NCI-H345 treated with DMSO at 0.1 percent for 48 hours (cell line): ENCODE results near the gene NDUFB6.
"Not testable (repeated sequence)": the region's sequence is repeated elsewhere in the genome, so short reads cannot be mapped to it uniquely, and the experiment has no call there.

Experiments used
- DNase-seq: peaks from one replicate; lab custom pipeline; 2025; ENCODE audit not compliant: unreplicated experiment; lab: John Stamatoyannopoulos, UW

The NDUFB6 gene

DNA sequence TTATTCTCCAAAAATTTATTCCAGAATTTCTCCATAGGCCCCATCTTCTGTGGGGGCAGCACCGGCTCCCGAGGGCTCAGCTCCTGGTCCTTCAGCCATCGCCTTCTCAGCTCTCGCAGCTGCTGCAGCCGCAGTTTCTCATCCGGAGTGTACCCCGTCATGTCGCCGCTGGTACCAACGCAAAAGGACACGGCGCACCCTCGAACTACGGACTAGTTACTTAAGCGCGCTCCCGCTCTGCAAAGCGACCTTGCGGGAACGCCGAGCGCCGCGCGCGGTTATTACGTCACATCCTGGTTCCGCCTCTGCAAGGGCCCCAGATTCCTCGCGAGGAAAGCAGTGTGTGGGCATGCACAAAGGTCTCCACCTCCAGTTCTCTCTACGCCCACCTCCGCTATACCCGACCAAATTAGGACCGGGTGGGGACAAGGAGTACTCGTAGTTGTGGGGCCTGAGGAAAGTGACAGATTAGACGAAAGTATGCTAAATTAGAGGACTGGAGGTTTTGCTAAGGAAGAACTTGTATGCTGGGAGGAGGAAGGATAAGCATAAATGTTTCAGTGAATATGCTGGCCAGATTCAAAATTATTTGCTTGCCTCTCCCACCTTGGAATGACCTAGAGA, at the start of gene NDUFB6:
Gene NDUFB6 (minus strand): TSS at position 260 of the 624 bp plus-strand sequence. CDS start 99 bp downstream, at position 161.
- DNase-seq, result peak; percentile 86

DNA sequence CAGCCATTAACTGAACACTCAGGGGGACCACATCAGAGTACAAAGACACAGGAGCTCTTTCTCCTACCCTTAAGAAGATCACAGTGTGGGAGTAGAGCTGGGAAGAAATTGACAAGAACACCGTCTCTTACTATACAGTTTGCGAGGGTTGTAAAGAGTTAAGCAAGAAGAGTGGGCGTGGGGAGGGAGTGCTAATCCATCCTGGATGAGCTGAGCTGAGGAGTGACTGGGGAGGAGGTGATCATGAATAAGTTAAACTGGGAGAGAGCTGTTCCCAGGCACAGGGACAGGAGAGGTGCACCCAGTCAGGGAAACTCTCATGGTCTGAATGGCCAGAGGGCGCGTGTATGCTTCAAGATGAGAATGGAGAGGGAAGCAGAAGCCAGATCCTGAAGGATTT, 45.3 kb upstream of the NDUFB6 start:
- no peak for DNase-seq

DNA sequence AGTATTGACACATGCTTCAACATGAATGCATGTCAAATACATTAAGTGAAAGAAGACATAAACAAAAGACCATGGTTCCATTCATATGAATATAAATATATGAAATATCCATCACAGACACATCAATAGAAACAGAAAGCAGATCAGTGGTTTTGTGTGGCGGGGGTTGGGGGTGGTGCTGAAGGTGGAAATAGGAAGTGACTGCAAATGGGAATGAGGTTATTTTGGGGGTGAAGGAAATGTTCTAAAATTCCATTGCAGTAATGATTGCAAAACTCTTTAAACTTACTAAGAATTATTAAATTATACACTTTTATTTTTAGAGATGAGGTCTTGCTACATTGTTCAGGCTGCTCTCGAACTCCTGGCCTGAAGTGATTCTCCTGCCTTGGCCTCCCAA, 33.9 kb upstream of the NDUFB6 start:
- no peak for DNase-seq

DNA sequence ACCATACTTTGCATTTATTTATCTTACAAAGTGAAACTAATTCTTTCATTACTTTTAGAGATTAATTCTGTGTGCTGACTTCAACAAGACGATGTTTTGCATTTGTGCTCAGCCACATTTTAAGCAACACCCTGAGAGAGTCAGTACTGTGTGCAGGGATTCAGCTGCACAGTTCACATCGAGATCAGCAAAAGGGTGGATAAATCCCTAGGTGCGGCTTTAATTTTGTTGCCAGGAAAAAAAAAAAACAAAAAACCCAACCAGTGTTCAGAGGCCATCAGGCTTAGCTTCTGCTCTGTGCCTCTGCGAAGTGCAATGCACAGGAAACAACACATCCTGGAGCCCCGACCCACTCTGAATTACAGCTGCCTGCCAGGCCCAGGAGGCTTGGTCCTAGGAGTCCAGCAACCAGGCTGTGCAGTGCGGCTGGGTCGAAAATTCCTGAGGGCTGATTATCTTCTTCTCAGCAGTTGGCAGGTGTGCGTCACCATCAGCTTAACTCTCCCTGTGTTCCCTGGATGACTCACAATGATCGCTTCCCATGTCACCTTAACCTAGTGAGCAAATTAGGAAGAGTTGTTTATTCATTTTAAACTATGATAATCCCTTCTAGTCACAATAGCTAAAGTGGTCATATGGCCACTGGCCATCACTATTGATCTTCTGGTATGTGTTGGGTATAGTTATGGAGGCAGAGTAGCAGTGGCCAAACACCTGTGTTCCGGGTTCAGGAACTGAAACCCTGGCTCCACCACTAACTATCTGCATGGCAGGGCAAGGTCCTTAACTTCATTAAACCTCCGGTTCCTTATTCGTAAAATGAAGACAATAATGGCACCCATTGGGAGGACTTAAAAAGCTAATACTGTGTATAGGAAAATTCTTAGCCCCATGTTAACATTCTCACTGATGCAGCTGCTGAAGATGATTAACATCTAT, 31.2 kb upstream of the NDUFB6 start:
- DNase-seq, result no peak

DNA sequence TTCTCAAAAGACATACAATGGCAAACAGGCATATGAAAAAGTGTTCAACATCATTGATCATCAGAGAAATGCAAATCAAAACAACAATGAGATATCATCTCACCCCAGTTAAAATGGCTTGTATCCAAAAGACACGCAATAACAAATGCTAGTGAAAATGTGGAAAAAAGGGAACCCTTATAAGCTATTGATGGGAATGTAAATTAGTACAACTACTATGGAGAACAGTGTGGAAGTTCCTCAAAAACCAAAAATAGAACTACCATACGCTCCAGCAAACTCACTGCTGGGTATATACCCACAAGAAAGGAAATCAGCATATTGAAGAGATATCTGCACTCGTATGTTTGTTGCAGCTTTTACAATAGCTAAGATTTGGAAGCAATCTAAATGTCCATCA, 26.1 kb upstream of the NDUFB6 start:
- DNase-seq, result not testable (repeated sequence)

DNA sequence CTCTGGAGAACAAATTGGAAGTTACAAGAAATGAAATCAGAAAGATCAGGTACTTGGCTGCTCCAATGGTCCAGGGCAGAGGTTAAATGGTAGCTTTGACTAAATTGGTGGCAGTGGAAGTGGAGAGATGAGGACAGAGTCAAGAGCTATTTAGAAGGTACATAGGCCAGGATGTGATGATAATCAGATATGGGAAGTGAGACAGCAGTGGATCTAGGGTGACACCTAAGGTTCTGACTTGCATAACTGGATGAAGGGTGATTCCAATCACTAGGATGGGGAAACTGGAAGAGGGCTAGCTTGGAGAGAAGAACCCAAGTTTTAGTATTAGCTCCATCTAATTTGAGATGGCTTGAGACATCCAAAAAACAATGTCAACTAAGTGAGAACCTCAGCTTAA, 24.0 kb upstream of the NDUFB6 start:
- no peak for DNase-seq

DNA sequence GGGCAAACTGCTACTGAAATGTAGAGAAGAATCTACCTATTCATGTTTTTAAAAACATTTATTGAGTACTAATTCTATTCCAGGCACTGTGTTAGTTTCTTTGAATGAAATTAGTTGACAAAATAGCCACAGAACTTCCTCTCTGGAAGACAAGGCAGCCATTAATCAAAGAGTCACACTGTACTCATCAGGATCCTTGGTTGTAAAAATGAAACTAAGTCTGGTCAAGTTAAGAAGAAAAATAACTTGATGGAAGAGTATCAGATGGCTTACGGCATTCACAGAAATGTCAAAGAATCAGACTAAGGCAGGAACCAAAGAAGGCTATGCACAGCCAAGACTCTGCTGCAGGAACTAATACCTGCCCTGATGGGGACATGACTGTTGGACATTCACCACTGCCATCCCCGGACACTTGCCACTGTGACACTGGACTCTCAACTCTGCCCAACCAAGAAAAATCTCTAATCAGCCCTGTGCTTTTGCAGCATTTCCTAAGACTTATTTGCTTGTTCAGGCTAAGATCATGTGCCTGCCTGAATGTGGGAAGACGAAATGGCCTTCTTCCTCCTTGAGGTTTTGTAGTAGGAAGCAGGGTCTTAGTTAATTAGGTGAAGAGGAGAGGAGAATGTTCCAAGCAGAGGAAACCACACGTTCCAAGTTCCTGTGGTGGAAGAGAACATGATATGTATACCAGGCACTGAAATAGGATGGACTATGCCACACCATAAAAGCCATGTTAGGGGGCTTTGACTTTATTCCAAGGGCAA, 23.3 kb upstream of the NDUFB6 start:
- no peak for DNase-seq

DNA sequence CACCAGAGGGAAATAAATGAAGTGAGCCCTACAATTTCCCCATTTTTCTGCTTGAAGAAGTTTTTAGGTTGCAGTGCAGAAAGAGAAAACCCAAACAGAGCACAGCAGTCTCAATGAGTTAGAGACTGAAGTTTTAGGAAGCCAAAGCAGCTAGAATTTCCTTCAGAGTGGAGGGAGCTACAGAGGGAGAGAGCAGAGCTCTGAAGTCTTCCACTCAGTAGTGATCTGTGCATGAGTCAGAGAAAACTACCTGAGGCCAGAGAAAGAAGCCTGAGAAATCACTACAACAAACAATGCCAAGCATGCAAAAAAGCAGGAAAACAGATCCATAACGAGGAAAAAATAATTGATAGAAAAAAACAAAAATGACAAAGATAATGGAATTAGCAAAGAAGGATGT, 17.9 kb upstream of the NDUFB6 start:
- DNase-seq, result no peak

DNA sequence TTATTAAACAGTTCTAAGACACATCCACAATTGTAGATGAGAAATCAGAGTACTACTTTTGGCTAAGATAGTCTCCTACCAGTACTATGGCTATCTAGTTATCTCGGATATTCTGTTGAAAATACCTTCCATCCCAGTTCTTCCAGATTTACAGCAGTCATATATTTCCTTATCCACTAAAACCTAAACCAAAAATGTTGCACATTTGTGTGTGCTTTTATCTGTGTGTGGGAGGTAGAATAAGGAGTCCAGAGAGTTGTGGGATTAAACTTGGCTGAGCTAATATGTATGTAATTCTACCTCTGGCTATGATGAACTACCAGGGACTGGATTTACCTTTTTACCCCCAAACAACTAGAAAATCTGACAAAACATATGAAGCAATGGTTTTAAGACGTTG, 17.5 kb upstream of the NDUFB6 start:
- no peak for DNase-seq

DNA sequence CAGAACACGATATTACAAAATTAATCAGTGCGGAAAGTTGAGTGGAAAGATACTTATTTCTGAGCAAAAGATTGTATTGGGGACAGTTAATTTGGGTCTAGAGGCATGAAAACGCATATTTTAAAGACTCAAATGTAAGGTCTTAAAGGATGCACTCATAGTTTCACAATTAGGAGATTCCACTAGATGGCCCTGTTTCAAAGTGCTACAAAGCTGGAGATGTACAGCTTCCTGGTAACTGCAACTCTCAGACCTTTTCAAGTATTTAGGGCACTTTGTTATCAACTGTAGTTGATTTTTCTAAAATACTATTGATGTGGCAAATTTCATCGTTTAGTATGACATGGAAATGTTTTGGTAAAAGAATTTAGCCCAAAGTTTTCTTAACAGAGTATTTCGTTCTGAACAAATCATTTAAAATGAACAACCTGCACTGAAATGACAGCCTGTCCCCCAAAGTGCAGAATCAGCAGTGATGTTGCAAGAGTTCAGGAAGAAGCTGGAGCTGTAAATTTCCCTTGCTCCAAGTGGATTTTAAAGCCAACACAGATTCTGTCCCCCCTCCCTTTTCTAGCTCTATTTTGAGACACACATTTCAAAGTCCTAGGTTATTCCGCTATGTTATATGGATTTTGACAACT, 16.2 kb upstream of the NDUFB6 start:
- peak; percentile 3 for DNase-seq

DNA sequence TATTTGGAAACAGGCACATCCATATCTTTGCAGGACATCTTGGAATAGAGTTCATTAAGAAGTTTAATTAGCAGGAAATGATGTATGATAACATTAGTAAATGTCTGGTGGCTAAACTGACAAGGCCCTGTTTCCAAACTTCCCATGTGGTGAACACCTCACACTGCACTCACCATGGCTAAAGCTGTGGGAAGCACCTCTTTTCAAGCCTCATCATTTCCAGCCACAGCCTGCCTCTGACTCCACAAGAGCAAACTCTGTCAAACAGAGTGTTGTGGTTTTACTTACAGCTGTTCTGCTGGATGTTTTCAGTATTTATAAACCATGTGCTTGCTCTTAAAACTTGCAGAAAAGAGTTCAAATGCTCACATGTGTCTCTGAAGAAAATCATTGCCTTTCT, 14.9 kb upstream of the NDUFB6 start:
- DNase-seq, result no peak

DNA sequence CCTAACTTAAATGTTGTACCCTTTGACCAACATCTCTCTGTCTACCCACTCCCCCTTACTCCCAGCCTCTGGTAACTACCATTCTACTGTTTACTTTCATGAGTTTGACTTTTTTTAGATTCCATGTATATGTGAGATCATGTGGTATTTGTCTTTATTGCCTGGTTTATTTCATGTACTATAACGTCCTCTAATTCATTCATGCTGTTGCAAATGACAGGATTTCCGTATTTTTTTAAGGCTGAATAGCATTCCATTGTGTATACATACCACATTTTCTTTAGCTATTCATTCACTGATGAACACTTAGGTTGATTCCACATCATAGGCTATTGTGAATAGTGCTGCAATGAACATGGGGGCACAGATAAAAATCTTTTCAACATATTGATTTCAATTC, 11.8 kb upstream of the NDUFB6 start:
- DNase-seq, result no peak

DNA sequence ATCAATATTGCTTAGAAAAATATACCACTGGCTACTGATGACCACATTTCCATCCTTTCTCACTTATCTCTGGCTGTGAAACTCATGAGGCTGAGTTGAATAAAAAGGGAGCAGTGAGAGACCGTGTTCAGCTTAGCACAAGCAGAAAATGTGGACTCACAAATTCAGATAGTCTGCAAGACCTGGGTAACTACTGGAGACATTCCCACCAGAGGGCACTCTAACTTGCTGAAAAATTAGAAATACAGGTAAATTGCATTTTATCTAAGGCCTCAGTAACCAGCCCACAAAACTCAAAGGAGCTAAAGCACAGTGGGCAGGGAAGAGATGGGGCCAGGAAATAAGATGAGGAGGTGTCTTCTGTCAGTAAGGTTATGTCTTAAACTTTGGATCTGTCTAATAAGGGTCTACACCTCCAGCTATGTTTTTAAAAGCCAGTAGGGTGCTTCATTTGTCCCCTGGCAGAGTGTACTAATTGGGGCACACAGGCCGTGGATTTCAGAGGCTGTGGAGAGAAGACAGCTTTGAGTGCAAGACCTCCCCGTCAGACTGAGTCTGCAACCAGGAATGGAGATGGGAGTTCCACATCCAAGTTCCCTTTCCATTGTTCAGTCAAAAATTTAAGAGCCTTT, 8.7 kb upstream of the NDUFB6 start:
- peak; percentile 37 for DNase-seq

DNA sequence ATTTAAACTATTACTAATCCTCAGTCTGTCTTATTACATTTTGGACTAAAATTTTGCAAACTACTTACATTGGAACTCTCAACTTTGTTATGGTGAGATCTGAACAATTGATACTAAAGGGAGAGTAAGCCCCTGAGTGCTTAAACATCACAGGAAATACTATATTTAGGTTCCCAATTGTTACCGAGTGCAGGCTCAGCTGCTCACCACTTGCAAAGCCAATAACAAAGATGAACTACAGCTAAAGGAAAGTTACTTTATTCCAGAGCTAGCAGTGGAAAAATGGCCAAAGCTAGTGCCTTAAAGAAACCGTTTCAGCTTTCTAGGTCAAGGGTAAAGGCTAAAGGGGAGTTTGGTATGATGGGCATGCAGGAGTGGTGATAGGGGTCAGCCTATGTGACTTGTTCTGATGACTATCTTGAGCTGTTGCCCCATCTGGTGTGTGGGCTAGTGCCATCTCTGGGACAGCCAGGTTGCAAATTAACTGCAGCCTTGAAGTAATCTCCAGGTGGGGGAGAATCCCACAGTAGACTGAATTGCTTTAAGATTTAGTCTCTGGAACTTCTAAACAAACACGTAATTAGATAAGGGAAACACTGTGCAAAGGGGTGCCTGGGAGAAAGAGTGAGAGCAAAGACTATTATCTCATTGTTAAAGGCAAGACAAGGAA, 7.8 kb upstream of the NDUFB6 start:
- DNase-seq, result no peak

DNA sequence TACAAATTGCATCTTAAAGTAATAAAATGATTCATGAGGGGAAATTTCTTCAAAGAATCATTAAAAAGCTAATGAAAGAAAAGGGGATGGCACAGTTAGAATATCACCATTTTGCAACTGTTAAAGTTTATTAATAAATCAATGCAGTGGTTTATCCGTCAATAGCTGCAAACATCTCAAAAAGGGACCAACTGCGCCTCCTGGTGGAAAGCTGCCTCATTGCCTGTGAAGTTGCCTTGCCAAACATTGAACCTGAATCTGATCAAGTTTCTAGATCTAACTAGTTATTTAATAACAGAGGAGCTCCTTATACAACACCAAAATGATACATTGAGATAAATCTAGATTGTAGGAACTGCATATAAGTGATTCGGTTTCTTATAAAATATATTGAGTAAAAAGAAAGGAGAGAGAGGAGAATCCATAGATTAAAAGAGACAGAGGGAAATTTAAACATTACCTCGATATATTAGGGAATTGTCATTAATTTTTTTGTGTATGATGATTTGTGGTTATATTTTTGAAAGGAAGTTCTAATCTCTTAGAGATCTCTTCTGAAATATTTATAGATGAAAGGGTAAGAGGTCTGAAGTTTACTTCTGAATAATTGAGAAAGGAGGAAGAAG, 6.9 kb upstream of the NDUFB6 start:
- DNase-seq, result peak; percentile 16

DNA sequence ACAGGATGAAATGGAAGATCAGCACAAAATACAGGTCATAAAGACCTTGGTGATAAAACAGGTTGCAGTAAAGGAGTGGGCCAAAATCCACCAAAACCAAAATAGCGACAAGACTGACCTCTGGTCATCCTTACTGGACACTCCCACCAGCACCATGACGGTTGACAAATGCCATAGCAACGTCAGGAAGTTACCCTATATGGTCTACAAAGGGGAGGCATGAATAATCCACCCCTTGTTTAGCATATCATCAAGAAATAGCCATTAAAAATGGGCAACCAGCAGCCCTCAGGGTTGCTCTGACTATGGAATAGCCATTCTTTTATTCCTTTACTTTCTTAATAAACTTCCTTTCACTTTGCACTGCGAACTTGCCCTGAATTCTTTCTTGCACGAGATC, 6.0 kb upstream of the NDUFB6 start:
- no peak for DNase-seq

DNA sequence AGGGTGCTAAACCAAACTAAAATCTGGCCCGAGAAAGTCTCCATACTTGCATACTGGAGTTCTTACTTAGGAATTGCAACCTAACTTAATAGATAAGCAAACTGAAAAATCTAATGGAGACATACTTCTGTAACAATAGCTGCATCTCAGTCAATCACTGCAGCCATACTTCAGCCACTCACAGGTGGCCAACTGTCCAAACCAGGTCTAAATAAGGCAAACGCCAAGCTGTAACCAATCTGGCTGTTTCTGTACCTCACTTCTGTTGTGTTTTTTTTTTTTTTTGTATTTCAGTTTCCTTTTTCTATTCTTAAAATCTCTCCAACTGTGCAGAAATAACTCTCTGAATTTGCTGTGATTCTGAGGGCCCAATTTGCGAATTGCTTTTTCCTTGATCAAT, 4.4 kb upstream of the NDUFB6 start:
- DNase-seq, result no peak

DNA sequence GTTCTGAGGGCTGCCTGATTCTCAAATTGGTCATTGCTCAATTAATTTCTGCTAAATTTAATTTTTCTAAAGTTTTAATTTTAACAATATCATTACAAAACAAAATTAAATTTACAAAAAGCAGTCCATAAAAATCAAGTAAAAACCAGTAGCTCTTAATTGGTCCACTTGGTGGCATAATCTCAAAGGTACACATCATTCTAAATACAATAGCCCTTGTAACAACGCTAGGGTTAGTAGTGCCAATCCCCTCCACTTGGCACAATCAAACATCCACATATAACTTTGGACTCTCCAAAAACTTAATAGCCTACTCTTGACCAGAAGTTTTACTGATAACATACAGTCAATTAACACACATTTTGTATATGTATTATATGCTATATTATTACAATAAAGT, 1.9 kb upstream of the NDUFB6 start:
- DNase-seq, result no peak

DNA sequence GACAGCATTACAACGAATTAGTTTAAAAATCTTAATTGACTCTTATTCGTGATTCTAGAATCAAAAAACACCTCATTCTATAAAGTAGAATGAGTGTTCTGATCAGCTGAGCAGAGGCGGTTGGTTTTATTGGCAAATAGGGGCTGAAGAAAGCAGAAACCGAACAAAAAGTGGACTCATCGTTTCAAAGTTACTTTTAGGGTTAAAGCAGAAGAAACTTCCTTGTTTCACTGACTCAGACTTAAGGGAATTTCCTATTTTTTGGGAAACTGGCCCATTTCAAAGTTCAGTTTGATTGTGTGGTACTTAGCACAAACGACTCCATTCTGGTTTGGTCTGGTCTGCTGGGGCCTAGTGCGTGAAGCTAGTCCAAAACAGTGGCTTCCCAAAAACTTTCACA, 862 bp upstream of the NDUFB6 start:
- no peak for DNase-seq
